Measurements from ENCODE around the gene LYZL1. TPM values are rescaled to one million over a fixed set of nuclear protein-coding genes. Genes with fewer than 3 reads are reported as not detected.

LYZL1 gene
- total and polyA plus RNA-seq, 2 donors (not counting 1 experiment from before 2014, with no cell fraction given), result not detected

DNA sequence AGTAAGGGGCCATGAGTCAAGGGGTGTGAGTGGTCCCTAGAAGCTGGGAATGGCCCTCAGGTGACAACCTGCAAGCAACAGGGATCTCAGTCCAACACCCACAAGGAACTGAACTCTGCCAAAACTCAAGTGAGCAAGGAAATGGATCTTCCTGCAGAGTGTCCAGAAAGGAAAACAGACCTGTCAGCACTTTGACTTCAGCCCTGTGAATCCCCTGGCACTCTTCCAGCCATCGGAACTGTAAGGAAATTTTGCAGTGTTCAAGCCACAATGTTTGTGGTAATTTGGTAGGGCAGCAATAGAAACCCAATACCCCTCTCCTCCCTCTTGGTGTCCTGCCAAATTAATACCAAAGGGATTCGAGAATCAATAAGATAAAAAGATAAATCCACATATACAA lies 6.9 kb downstream of the LYZL1 start:
- TF ChIP-seq, protein P1, sequence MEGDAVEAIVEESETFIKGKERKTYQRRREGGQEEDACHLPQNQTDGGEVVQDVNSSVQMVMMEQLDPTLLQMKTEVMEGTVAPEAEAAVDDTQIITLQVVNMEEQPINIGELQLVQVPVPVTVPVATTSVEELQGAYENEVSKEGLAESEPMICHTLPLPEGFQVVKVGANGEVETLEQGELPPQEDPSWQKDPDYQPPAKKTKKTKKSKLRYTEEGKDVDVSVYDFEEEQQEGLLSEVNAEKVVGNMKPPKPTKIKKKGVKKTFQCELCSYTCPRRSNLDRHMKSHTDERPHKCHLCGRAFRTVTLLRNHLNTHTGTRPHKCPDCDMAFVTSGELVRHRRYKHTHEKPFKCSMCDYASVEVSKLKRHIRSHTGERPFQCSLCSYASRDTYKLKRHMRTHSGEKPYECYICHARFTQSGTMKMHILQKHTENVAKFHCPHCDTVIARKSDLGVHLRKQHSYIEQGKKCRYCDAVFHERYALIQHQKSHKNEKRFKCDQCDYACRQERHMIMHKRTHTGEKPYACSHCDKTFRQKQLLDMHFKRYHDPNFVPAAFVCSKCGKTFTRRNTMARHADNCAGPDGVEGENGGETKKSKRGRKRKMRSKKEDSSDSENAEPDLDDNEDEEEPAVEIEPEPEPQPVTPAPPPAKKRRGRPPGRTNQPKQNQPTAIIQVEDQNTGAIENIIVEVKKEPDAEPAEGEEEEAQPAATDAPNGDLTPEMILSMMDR (IDR thresholded peaks at IDR 0.05), result no peak
- TF ChIP-seq EZH2 (IDR thresholded peaks at IDR 0.05; ENCODE audit: borderline replicate concordance, insufficient read depth, low read depth, low read length, poor library complexity, severe bottlenecking), result no peak
- no peak overlapping the region for H3K9ac ChIP-seq (ENCODE audit: low read length)
- intact Hi-C loops (cut with micrococcal nuclease), result no loop called here
- H4K20me1 ChIP-seq (ENCODE audit: control insufficient read depth, insufficient read depth, low read length, poor library complexity, severe bottlenecking), result no peaks in the 10 kb centered on the region
- DNase-seq (no peak), ATAC-seq (ENCODE audit: low read depth) (no peak)
- peaks cover 0 to 8% (median 7%) of the 10 kb centered on the region in 3 donors for H3K9me3 ChIP-seq (ENCODE audit: control extremely low read depth in 1 of 3, control insufficient read depth in 2 of 3, insufficient read depth in 1 of 3, low read length in 2 of 3)
- H3K4me3 ChIP-seq (ENCODE audit: control extremely low read depth in 1 of 5, extremely low read depth in 1 of 5, insufficient read depth in 1 of 5, low read depth in 2 of 5, low read length in 4 of 5), result no peak overlapping the region
- no peak overlapping the region for H3K4me2 ChIP-seq (replicated peaks; ENCODE audit: low read depth, low read length, poor library complexity, severe bottlenecking)
- H3K79me2 ChIP-seq (ENCODE audit: control insufficient read depth, insufficient read depth, low read length), result no peaks in the 10 kb centered on the region
- WGBS (ENCODE audit: insufficient coverage), result no CpG with 5 or more reads among the region's 2 CpGs
- Mint-ChIP-seq H3K9me3 (ENCODE audit: insufficient read depth) (peaks cover 3% of the 10 kb centered on the region), H3K4me3 (no peak overlapping the region), H3K27me3 (peaks cover 4% of the 10 kb centered on the region), H3K4me1 (no peaks in the 10 kb centered on the region), H3K27ac (no peak overlapping the region)
- H3K36me3 ChIP-seq (replicated peaks in 1 of 2; ENCODE audit: control extremely low read depth in 1 of 2, control insufficient read depth in 1 of 2, extremely low read depth in 1 of 2, insufficient read depth in 2 of 2, low read length in 1 of 2), result no peaks in the 10 kb centered on the region
- ChIA-PET CTCF (no interaction called here), POLR2A (no interaction called here)
- H2AFZ ChIP-seq (ENCODE audit: insufficient read depth, low read depth, low read length, poor library complexity, severe bottlenecking), result no peak overlapping the region
- H3K4me1 ChIP-seq (ENCODE audit: control insufficient read depth in 2 of 2, insufficient read depth in 2 of 2, low read length in 2 of 2), result no peaks in the 10 kb centered on the region
- H3K27me3 ChIP-seq (replicated peaks in 1 of 4; ENCODE audit: control extremely low read depth in 1 of 4, control insufficient read depth in 3 of 4, insufficient read depth in 4 of 4, low read length in 3 of 4), result no peaks in the 10 kb centered on the region
- H3K27ac ChIP-seq (ENCODE audit: low read length in 2 of 2), result no peak overlapping the region

GRCh38 chr10:29297678-29298077 lies 8.8 kb downstream of the LYZL1 start:
- H3K4me3 ChIP-seq (ENCODE audit: control extremely low read depth in 1 of 5, extremely low read depth in 1 of 5, insufficient read depth in 1 of 5, low read depth in 2 of 5, low read length in 4 of 5), result no peak overlapping the region
- H3K9ac ChIP-seq (ENCODE audit: low read length), result no peak overlapping the region
- Mint-ChIP-seq H3K4me1 (no peaks in the 10 kb centered on the region), H3K4me3 (no peak overlapping the region), H3K9me3 (ENCODE audit: insufficient read depth) (peaks cover 6% of the 10 kb centered on the region), H3K27ac (no peak overlapping the region), H3K27me3 (no peaks in the 10 kb centered on the region)
- DNase-seq (no peak), ATAC-seq (ENCODE audit: low read depth) (no peak)
- H2AFZ ChIP-seq (ENCODE audit: insufficient read depth, low read depth, low read length, poor library complexity, severe bottlenecking), result no peak overlapping the region
- H3K27me3 ChIP-seq (replicated peaks in 1 of 4; ENCODE audit: control extremely low read depth in 1 of 4, control insufficient read depth in 3 of 4, insufficient read depth in 4 of 4, low read length in 3 of 4), result no peaks in the 10 kb centered on the region
- POLR2A ChIA-PET, result no interaction called here
- no peaks in the 10 kb centered on the region for H3K36me3 ChIP-seq (replicated peaks in 1 of 2; ENCODE audit: control extremely low read depth in 1 of 2, control insufficient read depth in 1 of 2, extremely low read depth in 1 of 2, insufficient read depth in 2 of 2, low read length in 1 of 2)
- CTCF ChIA-PET, result no interaction called here
- no peaks in the 10 kb centered on the region for H3K79me2 ChIP-seq (ENCODE audit: control insufficient read depth, insufficient read depth, low read length)
- no peak overlapping the region for H3K4me2 ChIP-seq (replicated peaks; ENCODE audit: low read depth, low read length, poor library complexity, severe bottlenecking)
- intact Hi-C loops (cut with micrococcal nuclease), result no loop called here
- no peaks in the 10 kb centered on the region for H4K20me1 ChIP-seq (ENCODE audit: control insufficient read depth, insufficient read depth, low read length, poor library complexity, severe bottlenecking)
- H3K27ac ChIP-seq (ENCODE audit: low read length in 2 of 2), result no peak overlapping the region
- TF ChIP-seq, protein P1 (IDR thresholded peaks at IDR 0.05), result no peak
- no peak for TF ChIP-seq EZH2 (IDR thresholded peaks at IDR 0.05; ENCODE audit: borderline replicate concordance, insufficient read depth, low read depth, low read length, poor library complexity, severe bottlenecking)
- H3K4me1 ChIP-seq (ENCODE audit: control insufficient read depth in 2 of 2, insufficient read depth in 2 of 2, low read length in 2 of 2), result no peaks in the 10 kb centered on the region
- peaks cover 0 to 15% (median 15%) of the 10 kb centered on the region in 3 donors for H3K9me3 ChIP-seq (ENCODE audit: control extremely low read depth in 1 of 3, control insufficient read depth in 2 of 3, insufficient read depth in 1 of 3, low read length in 2 of 3)
- WGBS (ENCODE audit: insufficient coverage), result no CpG with 5 or more reads among the region's 1 CpG

All from B cell (primary cell).